ENCODE results near the gene HNF1B.

The HNF1B gene

GRCh38 chr17:37725021-37725595, 19.8 kb downstream of the HNF1B start:
- Histone ChIP-seq H2BK5ac (ENCODE audit: low read length) (no peak overlapping the region), H3K27ac (ENCODE audit: low read depth, low read length) (peak overlapping the region; percentile 87), H3K79me1 (ENCODE audit: low read length) (no peaks in the 10 kb centered on the region), H4K5ac (ENCODE audit: low read length) (no peak overlapping the region), H3K79me2 (ENCODE audit: control insufficient read depth, insufficient read depth, low read length) (no peaks in the 10 kb centered on the region), H3K4me1 (ENCODE audit: control insufficient read depth, low read depth, low read length) (peaks cover 11% of the 10 kb centered on the region), H2BK120ac (ENCODE audit: low read depth, low read length) (no peak overlapping the region), H2AK5ac (ENCODE audit: low read length) (no peak overlapping the region), H4K8ac (ENCODE audit: low read depth, low read length) (no peak overlapping the region), H3K18ac (ENCODE audit: low read length) (no peak overlapping the region), H3K27me3 (ENCODE audit: insufficient read depth, low read length, poor library complexity) (no peaks in the 10 kb centered on the region), H2BK15ac (replicated peaks; ENCODE audit: low read depth) (no peak overlapping the region), H3K56ac (ENCODE audit: low read length) (peak overlapping the region; percentile 75), H3K23ac (ENCODE audit: low read length) (no peak overlapping the region), H3K4me3 (ENCODE audit: low read length) (no peak overlapping the region), H3K36me3 (ENCODE audit: control insufficient read depth, insufficient read depth, low read length) (no peaks in the 10 kb centered on the region), H3K4ac (ENCODE audit: low read depth, low read length) (no peak overlapping the region), H3K4me2 (ENCODE audit: low read length) (no peak overlapping the region), H3K9ac (ENCODE audit: low read length) (no peak overlapping the region)
- peak; percentile 95 for DNase-seq
- no CpG with 5 or more reads among the region's 5 CpGs for WGBS (ENCODE audit: extremely low coverage, insufficient coverage, low lambda C conversion rate)

- Histone ChIP-seq H3K79me1 (ENCODE audit: low read length) (no peaks in the 10 kb centered on the region), H3K18ac (ENCODE audit: low read length) (no peak overlapping the region), H4K8ac (ENCODE audit: low read depth, low read length) (no peak overlapping the region), H2BK120ac (ENCODE audit: low read depth, low read length) (no peak overlapping the region), H3K79me2 (ENCODE audit: control insufficient read depth, insufficient read depth, low read length) (no peaks in the 10 kb centered on the region), H3K23ac (ENCODE audit: low read length) (no peak overlapping the region), H2AK5ac (ENCODE audit: low read length) (no peak overlapping the region), H3K56ac (ENCODE audit: low read length) (no peak overlapping the region), H3K27ac (ENCODE audit: low read depth, low read length) (no peak overlapping the region), H3K9ac (ENCODE audit: low read length) (no peak overlapping the region), H3K4me1 (ENCODE audit: control insufficient read depth, low read depth, low read length) (peaks cover 2% of the 10 kb centered on the region), H4K5ac (ENCODE audit: low read length) (no peak overlapping the region), H2BK5ac (ENCODE audit: low read length) (no peak overlapping the region), H3K36me3 (ENCODE audit: control insufficient read depth, insufficient read depth, low read length) (no peaks in the 10 kb centered on the region), H2BK15ac (replicated peaks; ENCODE audit: low read depth) (no peak overlapping the region), H3K4me2 (ENCODE audit: low read length) (no peak overlapping the region), H3K27me3 (ENCODE audit: insufficient read depth, low read length, poor library complexity) (no peaks in the 10 kb centered on the region), H3K4me3 (ENCODE audit: low read length) (no peak overlapping the region), H3K4ac (ENCODE audit: low read depth, low read length) (no peak overlapping the region)
- DNase-seq, result no peak
- WGBS (ENCODE audit: extremely low coverage, insufficient coverage, low lambda C conversion rate), result no CpG with 5 or more reads among the region's 4 CpGs
Measured at GRCh38 chr17:37720989-37721388, 23.9 kb downstream of the HNF1B start.

GRCh38 chr17:37719866-37720265, 25.0 kb downstream of the HNF1B start:
- Histone ChIP-seq H3K4ac (ENCODE audit: low read depth, low read length) (no peak overlapping the region), H2AK5ac (ENCODE audit: low read length) (no peak overlapping the region), H3K23ac (ENCODE audit: low read length) (no peak overlapping the region), H3K56ac (ENCODE audit: low read length) (no peak overlapping the region), H3K4me1 (ENCODE audit: control insufficient read depth, low read depth, low read length) (peaks cover 2% of the 10 kb centered on the region), H3K27me3 (ENCODE audit: insufficient read depth, low read length, poor library complexity) (no peaks in the 10 kb centered on the region), H2BK15ac (replicated peaks; ENCODE audit: low read depth) (no peak overlapping the region), H2BK5ac (ENCODE audit: low read length) (no peak overlapping the region), H3K79me2 (ENCODE audit: control insufficient read depth, insufficient read depth, low read length) (no peaks in the 10 kb centered on the region), H3K18ac (ENCODE audit: low read length) (no peak overlapping the region), H4K5ac (ENCODE audit: low read length) (no peak overlapping the region), H3K27ac (ENCODE audit: low read depth, low read length) (no peak overlapping the region), H4K8ac (ENCODE audit: low read depth, low read length) (no peak overlapping the region), H3K79me1 (ENCODE audit: low read length) (no peaks in the 10 kb centered on the region), H3K4me2 (ENCODE audit: low read length) (no peak overlapping the region), H3K4me3 (ENCODE audit: low read length) (no peak overlapping the region), H2BK120ac (ENCODE audit: low read depth, low read length) (no peak overlapping the region), H3K9ac (ENCODE audit: low read length) (no peak overlapping the region), H3K36me3 (ENCODE audit: control insufficient read depth, insufficient read depth, low read length) (no peaks in the 10 kb centered on the region)
- WGBS (ENCODE audit: extremely low coverage, insufficient coverage, low lambda C conversion rate), result no CpG with 5 or more reads among the region's 4 CpGs
- DNase-seq, result no peak

GRCh38 chr17:37718324-37719048, 26.4 kb downstream of the HNF1B start:
- Histone ChIP-seq H3K4me1 (ENCODE audit: control insufficient read depth, low read depth, low read length) (peaks cover 2% of the 10 kb centered on the region), H3K4ac (ENCODE audit: low read depth, low read length) (no peak overlapping the region), H3K27me3 (ENCODE audit: insufficient read depth, low read length, poor library complexity) (no peaks in the 10 kb centered on the region), H2BK5ac (ENCODE audit: low read length) (no peak overlapping the region), H3K79me2 (ENCODE audit: control insufficient read depth, insufficient read depth, low read length) (no peaks in the 10 kb centered on the region), H3K18ac (ENCODE audit: low read length) (no peak overlapping the region), H3K9ac (ENCODE audit: low read length) (no peak overlapping the region), H3K27ac (ENCODE audit: low read depth, low read length) (no peak overlapping the region), H3K4me3 (ENCODE audit: low read length) (no peak overlapping the region), H4K8ac (ENCODE audit: low read depth, low read length) (no peak overlapping the region), H3K79me1 (ENCODE audit: low read length) (no peaks in the 10 kb centered on the region), H4K5ac (ENCODE audit: low read length) (no peak overlapping the region), H3K23ac (ENCODE audit: low read length) (no peak overlapping the region), H2BK15ac (replicated peaks; ENCODE audit: low read depth) (no peak overlapping the region), H3K4me2 (ENCODE audit: low read length) (no peak overlapping the region), H2BK120ac (ENCODE audit: low read depth, low read length) (no peak overlapping the region), H3K56ac (ENCODE audit: low read length) (no peak overlapping the region), H3K36me3 (ENCODE audit: control insufficient read depth, insufficient read depth, low read length) (no peaks in the 10 kb centered on the region), H2AK5ac (ENCODE audit: low read length) (no peak overlapping the region)
- WGBS (ENCODE audit: extremely low coverage, insufficient coverage, low lambda C conversion rate), result no CpG with 5 or more reads among the region's 3 CpGs
- DNase-seq, result no peak

- Histone ChIP-seq H3K36me3 (ENCODE audit: control insufficient read depth, insufficient read depth, low read length) (no peaks in the 10 kb centered on the region), H2BK120ac (ENCODE audit: low read depth, low read length) (no peak overlapping the region)
Measured at GRCh38 chr17:37717627-37718323, 27.1 kb downstream of the HNF1B start.

More at GRCh38 chr17:37717627-37718323, 27.1 kb downstream of the HNF1B start:
- H3K4ac ChIP-seq (ENCODE audit: low read depth, low read length), result no peak overlapping the region
- H2BK15ac ChIP-seq (replicated peaks; ENCODE audit: low read depth), result no peak overlapping the region
- no peak overlapping the region for H2AK5ac ChIP-seq (ENCODE audit: low read length)
- H3K23ac ChIP-seq (ENCODE audit: low read length), result no peak overlapping the region
- H3K27ac ChIP-seq (ENCODE audit: low read depth, low read length), result no peak overlapping the region
- H3K4me3 ChIP-seq (ENCODE audit: low read length), result no peak overlapping the region
- no peak overlapping the region for H3K4me2 ChIP-seq (ENCODE audit: low read length)
- no peaks in the 10 kb centered on the region for H3K27me3 ChIP-seq (ENCODE audit: insufficient read depth, low read length, poor library complexity)
- no peak overlapping the region for H4K8ac ChIP-seq (ENCODE audit: low read depth, low read length)
- no peak for DNase-seq
- H3K79me1 ChIP-seq (ENCODE audit: low read length), result no peaks in the 10 kb centered on the region
- peaks cover 2% of the 10 kb centered on the region for H3K4me1 ChIP-seq (ENCODE audit: control insufficient read depth, low read depth, low read length)
- H3K18ac ChIP-seq (ENCODE audit: low read length), result no peak overlapping the region
- no peaks in the 10 kb centered on the region for H3K79me2 ChIP-seq (ENCODE audit: control insufficient read depth, insufficient read depth, low read length)
- no CpG with 5 or more reads among the region's 3 CpGs for WGBS (ENCODE audit: extremely low coverage, insufficient coverage, low lambda C conversion rate)
- H3K56ac ChIP-seq (ENCODE audit: low read length), result no peak overlapping the region
- H2BK5ac ChIP-seq (ENCODE audit: low read length), result no peak overlapping the region
- no peak overlapping the region for H4K5ac ChIP-seq (ENCODE audit: low read length)
- H3K9ac ChIP-seq (ENCODE audit: low read length), result no peak overlapping the region

Measured in mesendoderm (in vitro differentiated cells).